ENCODE data around the gene PEAK1. TPM values are rescaled to one million over a fixed set of nuclear protein-coding genes. Genes with fewer than 3 reads are reported as not detected.

The PEAK1 gene
- polyA plus RNA-seq (2012; ENCODE audit: insufficient read depth, insufficient read length): 9.9 TPM

- peak within 1 kb of the TSS; percentile 65 for H3K4me3 ChIP-seq (ENCODE audit: low read length)
Observed at GRCh38 chr15:77419836-77420609, at the start of gene PEAK1. Gene PEAK1, minus strand, starts transcription at chr15:77420104. Its CDS starts 238,178 bp downstream, at chr15:77181926.

GRCh38 chr15:77468896-77469295, 49.0 kb upstream of the PEAK1 start:
- no peak for DNase-seq (ENCODE audit: low read depth, low spot score)
- no peak overlapping the region for H3K4me3 ChIP-seq (ENCODE audit: low read length)

More at GRCh38 chr15:77419836-77420609, at the start of gene PEAK1:
- peak; percentile 96 for DNase-seq (ENCODE audit: low read depth, low spot score)

- DNase-seq (ENCODE audit: low read depth, low spot score): no peak
- H3K4me3 ChIP-seq (ENCODE audit: low read length): no peak overlapping the region
Observed at GRCh38 chr15:77466521-77466920, 46.6 kb upstream of the PEAK1 start.

GRCh38 chr15:77464129-77464865, 44.4 kb upstream of the PEAK1 start:
- H3K4me3 ChIP-seq (ENCODE audit: low read length): no peak overlapping the region
- DNase-seq (ENCODE audit: low read depth, low spot score): no peak

GRCh38 chr15:77461486-77461885, 41.6 kb upstream of the PEAK1 start:
- no peak overlapping the region for H3K4me3 ChIP-seq (ENCODE audit: low read length)
- no peak for DNase-seq (ENCODE audit: low read depth, low spot score)

GRCh38 chr15:77459031-77459430, 39.1 kb upstream of the PEAK1 start:
- H3K4me3 ChIP-seq (ENCODE audit: low read length): no peak overlapping the region
- DNase-seq (ENCODE audit: low read depth, low spot score): no peak

GRCh38 chr15:77457905-77458265, 38.0 kb upstream of the PEAK1 start:
- no peak overlapping the region for H3K4me3 ChIP-seq (ENCODE audit: low read length)
- no peak for DNase-seq (ENCODE audit: low read depth, low spot score)

- H3K4me3 ChIP-seq (ENCODE audit: low read length): no peak overlapping the region
- DNase-seq (ENCODE audit: low read depth, low spot score): peak; percentile 84
Observed at GRCh38 chr15:77457191-77457904, 37.4 kb upstream of the PEAK1 start.

GRCh38 chr15:77456746-77457145, 36.8 kb upstream of the PEAK1 start:
- no peak for DNase-seq (ENCODE audit: low read depth, low spot score)
- no peak overlapping the region for H3K4me3 ChIP-seq (ENCODE audit: low read length)

GRCh38 chr15:77455696-77456321, 35.9 kb upstream of the PEAK1 start:
- DNase-seq (ENCODE audit: low read depth, low spot score): no peak
- H3K4me3 ChIP-seq (ENCODE audit: low read length): no peak overlapping the region

- no peak for DNase-seq (ENCODE audit: low read depth, low spot score)
- H3K4me3 ChIP-seq (ENCODE audit: low read length): no peak overlapping the region
Observed at GRCh38 chr15:77454951-77455350, 35.0 kb upstream of the PEAK1 start.

- no peak overlapping the region for H3K4me3 ChIP-seq (ENCODE audit: low read length)
- no peak for DNase-seq (ENCODE audit: low read depth, low spot score)
Observed at GRCh38 chr15:77454265-77454664, 34.4 kb upstream of the PEAK1 start.

GRCh38 chr15:77446840-77447390, 27.0 kb upstream of the PEAK1 start:
- no peak overlapping the region for H3K4me3 ChIP-seq (ENCODE audit: low read length)
- DNase-seq (ENCODE audit: low read depth, low spot score): no peak

GRCh38 chr15:77440378-77440999, 20.6 kb upstream of the PEAK1 start:
- H3K4me3 ChIP-seq (ENCODE audit: low read length): no peak overlapping the region
- no peak for DNase-seq (ENCODE audit: low read depth, low spot score)

- no peak overlapping the region for H3K4me3 ChIP-seq (ENCODE audit: low read length)
- no peak for DNase-seq (ENCODE audit: low read depth, low spot score)
Observed at GRCh38 chr15:77437264-77437663, 17.4 kb upstream of the PEAK1 start.

GRCh38 chr15:77436822-77437221, 16.9 kb upstream of the PEAK1 start:
- DNase-seq (ENCODE audit: low read depth, low spot score): no peak
- H3K4me3 ChIP-seq (ENCODE audit: low read length): no peak overlapping the region

- H3K4me3 ChIP-seq (ENCODE audit: low read length): no peak overlapping the region
- no peak for DNase-seq (ENCODE audit: low read depth, low spot score)
Observed at GRCh38 chr15:77430652-77431051, 10.7 kb upstream of the PEAK1 start.

GRCh38 chr15:77430213-77430612, 10.3 kb upstream of the PEAK1 start:
- DNase-seq (ENCODE audit: low read depth, low spot score): no peak
- no peak overlapping the region for H3K4me3 ChIP-seq (ENCODE audit: low read length)

GRCh38 chr15:77426871-77427270, 7.0 kb upstream of the PEAK1 start:
- no peak overlapping the region for H3K4me3 ChIP-seq (ENCODE audit: low read length)
- DNase-seq (ENCODE audit: low read depth, low spot score): no peak

All from Jurkat, Clone E6-1 (cell line).